Measurements from ENCODE around the gene SRCIN1.

DNA sequence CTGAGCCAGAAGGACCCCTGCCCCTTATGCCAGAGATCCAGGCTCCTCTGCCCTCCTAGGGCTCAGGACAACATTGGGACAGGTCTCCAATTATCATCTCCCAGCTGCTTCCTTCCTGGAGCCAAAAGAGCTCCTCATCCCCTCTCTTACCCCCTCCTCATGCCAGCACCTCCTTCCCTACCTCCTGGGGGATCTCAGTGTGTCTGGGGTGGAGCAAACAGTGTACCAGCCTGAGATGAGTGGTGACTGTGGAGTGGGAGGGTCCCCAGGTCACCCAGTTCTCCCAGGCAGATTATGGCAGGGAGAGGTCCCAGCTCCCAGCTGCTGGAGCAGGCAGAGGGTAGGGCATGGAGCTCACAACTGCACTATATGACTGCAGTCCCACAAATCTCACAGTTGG lies 23.7 kb downstream of the SRCIN1 start:
- TF ChIP-seq CTCF (IDR thresholded peaks at IDR 0.05) (no peak), POLR2A (IDR thresholded peaks at IDR 0.05) (no peak)
